GM12878 (cell line): ENCODE measurements around the gene S100A10. TPM values are rescaled to one million over a fixed set of nuclear protein-coding genes. Genes with fewer than 3 reads are reported as not detected.

Experiments used
- CREM ChIP-seq: IDR thresholded peaks from 2 replicates; pipeline ENCODE4 v1.6.1; 2014; ENCODE audit warnings: antibody characterized with exemption, low read depth
- GATAD2B ChIP-seq: fragments of 450-650 bp; conservative IDR thresholded peaks from 2 replicates; pipeline ENCODE4 v1.6.1; 2017; ENCODE audit warnings: low read depth, mild to moderate bottlenecking, moderate library complexity
- NFYB ChIP-seq: IDR thresholded peaks from 2 replicates; pipeline ENCODE4 v1.6.1; 2011; ENCODE audit warnings: low read depth, mild to moderate bottlenecking, low read length, improper control_type of control experiment, moderate library complexity; ENCODE audit not compliant: insufficient read depth
- SPI1 ChIP-seq: IDR thresholded peaks from 2 replicates; pipeline ENCODE4 v1.6.1; 2011; ENCODE audit warnings: low read depth, mild to moderate bottlenecking, low read length, moderate library complexity, borderline replicate concordance; ENCODE audit not compliant: insufficient read depth
- SRF ChIP-seq, 2 experiments: IDR thresholded peaks; 2 replicates each; pipeline ENCODE4 v1.6.1; 2011; ENCODE audit warnings: low read depth in 2 of 2, low read length in 2 of 2, mild to moderate bottlenecking in 1 of 2, moderate library complexity in 1 of 2
- polyA plus RNA-seq, 11 experiments: library from polyadenylated mRNA; depleted of rRNA in 4 of 11; unstranded in 6 of 11; stranded (reverse) in 5 of 11; fragments of >200 nt; fragmentation: Nextera tagmentation in 4 of 11; fragmentation: Illumina TruSeq in 1 of 11; extraction: Ambion mirVana in 4 of 11; extraction: Trizol in 1 of 11; gene quantifications; 1 replicate in 1 of 11; 2 replicates in 10 of 11; pipeline versions ENCODE4 v1.2.1 to v1.2.3, GENCODE V29; 2011 to 2016; ENCODE audit warnings: inconsistent platforms in 2 of 11, missing spikeins in 2 of 11, low read depth in 1 of 11
- total RNA-seq, 4 experiments: library from RNA; depleted of rRNA in 3 of 4; stranded (reverse); fragments of >200 nt in 3 of 4; fragmentation: Illumina TruSeq in 1 of 4; extraction: Trizol in 1 of 4; gene quantifications; 2 replicates each; pipeline versions ENCODE4 v1.2.1 to v1.2.3, GENCODE V29; 2013 to 2021
- TF ChIP-seq, protein P1 (sequence below): IDR thresholded peaks from 2 replicates; pipeline ENCODE4 v1.6.1; 2012; ENCODE audit warnings: mild to moderate bottlenecking, low read depth, low read length
- TF ChIP-seq, protein P2 (sequence below): fragments of 450-650 bp; IDR thresholded peaks from 2 replicates; pipeline ENCODE4 v1.6.1; 2016; ENCODE audit warnings: mild to moderate bottlenecking, moderate library complexity, borderline replicate concordance
- TF ChIP-seq, protein P3 (sequence below): fragments of 450-650 bp; IDR thresholded peaks from 2 replicates; pipeline ENCODE4 v1.6.1; 2017; ENCODE audit warnings: mild to moderate bottlenecking, low read depth, inconsistent platforms; ENCODE audit not compliant: poor library complexity, severe bottlenecking
- TF ChIP-seq, protein P4 (sequence below): IDR thresholded peaks from 2 replicates; pipeline ENCODE4 v1.6.1; 2012; ENCODE audit warnings: low read depth, low read length, improper control_type of control experiment

S100A10 gene
- total and polyA plus RNA-seq, 10 of the 15 experiments (the other 5 are each of a cell fraction or from before 2014, with no cell fraction given) = 0.18 to 2.8 (median 0.61) TPM; not detected in 2

DNA sequence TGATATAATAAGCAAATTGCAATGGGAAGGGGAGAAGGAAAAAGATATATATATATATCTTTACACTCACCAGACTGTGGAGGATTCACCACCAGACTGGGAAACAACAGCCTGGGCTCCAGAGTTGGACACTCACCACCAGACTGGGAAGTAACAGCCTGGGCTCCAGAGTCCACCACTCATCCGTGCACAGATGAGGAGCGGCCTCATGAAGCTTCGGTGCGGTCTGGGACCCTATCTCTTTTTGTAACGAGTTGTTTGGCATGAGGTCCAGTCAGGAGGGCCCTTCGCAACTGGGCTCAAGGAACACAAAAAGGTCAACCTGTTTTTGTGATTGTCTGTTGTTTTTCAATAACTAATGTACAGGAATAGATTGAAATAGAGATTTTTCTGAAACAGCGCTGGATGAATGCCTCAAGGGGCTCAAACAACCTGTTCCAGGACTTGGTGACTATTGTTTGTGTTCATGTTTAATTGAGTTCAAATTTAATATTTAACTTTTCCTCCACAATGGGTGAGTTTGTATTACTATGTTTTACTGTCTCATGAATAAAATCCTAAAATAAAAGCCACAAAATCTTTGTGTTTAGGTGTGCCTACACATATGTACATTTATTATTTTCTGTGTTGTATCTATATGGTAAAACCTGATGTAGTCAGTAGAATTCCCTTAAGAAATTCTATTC lies 40.1 kb downstream of the S100A10 start (continued):
- TF ChIP-seq, protein P1, sequence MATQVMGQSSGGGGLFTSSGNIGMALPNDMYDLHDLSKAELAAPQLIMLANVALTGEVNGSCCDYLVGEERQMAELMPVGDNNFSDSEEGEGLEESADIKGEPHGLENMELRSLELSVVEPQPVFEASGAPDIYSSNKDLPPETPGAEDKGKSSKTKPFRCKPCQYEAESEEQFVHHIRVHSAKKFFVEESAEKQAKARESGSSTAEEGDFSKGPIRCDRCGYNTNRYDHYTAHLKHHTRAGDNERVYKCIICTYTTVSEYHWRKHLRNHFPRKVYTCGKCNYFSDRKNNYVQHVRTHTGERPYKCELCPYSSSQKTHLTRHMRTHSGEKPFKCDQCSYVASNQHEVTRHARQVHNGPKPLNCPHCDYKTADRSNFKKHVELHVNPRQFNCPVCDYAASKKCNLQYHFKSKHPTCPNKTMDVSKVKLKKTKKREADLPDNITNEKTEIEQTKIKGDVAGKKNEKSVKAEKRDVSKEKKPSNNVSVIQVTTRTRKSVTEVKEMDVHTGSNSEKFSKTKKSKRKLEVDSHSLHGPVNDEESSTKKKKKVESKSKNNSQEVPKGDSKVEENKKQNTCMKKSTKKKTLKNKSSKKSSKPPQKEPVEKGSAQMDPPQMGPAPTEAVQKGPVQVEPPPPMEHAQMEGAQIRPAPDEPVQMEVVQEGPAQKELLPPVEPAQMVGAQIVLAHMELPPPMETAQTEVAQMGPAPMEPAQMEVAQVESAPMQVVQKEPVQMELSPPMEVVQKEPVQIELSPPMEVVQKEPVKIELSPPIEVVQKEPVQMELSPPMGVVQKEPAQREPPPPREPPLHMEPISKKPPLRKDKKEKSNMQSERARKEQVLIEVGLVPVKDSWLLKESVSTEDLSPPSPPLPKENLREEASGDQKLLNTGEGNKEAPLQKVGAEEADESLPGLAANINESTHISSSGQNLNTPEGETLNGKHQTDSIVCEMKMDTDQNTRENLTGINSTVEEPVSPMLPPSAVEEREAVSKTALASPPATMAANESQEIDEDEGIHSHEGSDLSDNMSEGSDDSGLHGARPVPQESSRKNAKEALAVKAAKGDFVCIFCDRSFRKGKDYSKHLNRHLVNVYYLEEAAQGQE = no peak
- TF ChIP-seq, protein P2, sequence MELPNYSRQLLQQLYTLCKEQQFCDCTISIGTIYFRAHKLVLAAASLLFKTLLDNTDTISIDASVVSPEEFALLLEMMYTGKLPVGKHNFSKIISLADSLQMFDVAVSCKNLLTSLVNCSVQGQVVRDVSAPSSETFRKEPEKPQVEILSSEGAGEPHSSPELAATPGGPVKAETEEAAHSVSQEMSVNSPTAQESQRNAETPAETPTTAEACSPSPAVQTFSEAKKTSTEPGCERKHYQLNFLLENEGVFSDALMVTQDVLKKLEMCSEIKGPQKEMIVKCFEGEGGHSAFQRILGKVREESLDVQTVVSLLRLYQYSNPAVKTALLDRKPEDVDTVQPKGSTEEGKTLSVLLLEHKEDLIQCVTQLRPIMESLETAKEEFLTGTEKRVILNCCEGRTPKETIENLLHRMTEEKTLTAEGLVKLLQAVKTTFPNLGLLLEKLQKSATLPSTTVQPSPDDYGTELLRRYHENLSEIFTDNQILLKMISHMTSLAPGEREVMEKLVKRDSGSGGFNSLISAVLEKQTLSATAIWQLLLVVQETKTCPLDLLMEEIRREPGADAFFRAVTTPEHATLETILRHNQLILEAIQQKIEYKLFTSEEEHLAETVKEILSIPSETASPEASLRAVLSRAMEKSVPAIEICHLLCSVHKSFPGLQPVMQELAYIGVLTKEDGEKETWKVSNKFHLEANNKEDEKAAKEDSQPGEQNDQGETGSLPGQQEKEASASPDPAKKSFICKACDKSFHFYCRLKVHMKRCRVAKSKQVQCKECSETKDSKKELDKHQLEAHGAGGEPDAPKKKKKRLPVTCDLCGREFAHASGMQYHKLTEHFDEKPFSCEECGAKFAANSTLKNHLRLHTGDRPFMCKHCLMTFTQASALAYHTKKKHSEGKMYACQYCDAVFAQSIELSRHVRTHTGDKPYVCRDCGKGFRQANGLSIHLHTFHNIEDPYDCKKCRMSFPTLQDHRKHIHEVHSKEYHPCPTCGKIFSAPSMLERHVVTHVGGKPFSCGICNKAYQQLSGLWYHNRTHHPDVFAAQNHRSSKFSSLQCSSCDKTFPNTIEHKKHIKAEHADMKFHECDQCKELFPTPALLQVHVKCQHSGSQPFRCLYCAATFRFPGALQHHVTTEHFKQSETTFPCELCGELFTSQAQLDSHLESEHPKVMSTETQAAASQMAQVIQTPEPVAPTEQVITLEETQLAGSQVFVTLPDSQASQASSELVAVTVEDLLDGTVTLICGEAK = no peak
- TF ChIP-seq, protein P3, sequence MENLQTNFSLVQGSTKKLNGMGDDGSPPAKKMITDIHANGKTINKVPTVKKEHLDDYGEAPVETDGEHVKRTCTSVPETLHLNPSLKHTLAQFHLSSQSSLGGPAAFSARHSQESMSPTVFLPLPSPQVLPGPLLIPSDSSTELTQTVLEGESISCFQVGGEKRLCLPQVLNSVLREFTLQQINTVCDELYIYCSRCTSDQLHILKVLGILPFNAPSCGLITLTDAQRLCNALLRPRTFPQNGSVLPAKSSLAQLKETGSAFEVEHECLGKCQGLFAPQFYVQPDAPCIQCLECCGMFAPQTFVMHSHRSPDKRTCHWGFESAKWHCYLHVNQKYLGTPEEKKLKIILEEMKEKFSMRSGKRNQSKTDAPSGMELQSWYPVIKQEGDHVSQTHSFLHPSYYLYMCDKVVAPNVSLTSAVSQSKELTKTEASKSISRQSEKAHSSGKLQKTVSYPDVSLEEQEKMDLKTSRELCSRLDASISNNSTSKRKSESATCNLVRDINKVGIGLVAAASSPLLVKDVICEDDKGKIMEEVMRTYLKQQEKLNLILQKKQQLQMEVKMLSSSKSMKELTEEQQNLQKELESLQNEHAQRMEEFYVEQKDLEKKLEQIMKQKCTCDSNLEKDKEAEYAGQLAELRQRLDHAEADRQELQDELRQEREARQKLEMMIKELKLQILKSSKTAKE = no peak
- TF ChIP-seq SPI1 (no peak), NFYB (no peak), GATAD2B (no peak), SRF (IDR thresholded peaks at IDR 0.05; ENCODE audit: low read depth in 2 of 2, low read length in 2 of 2) (no peak), CREM (no peak)
- TF ChIP-seq, protein P4, sequence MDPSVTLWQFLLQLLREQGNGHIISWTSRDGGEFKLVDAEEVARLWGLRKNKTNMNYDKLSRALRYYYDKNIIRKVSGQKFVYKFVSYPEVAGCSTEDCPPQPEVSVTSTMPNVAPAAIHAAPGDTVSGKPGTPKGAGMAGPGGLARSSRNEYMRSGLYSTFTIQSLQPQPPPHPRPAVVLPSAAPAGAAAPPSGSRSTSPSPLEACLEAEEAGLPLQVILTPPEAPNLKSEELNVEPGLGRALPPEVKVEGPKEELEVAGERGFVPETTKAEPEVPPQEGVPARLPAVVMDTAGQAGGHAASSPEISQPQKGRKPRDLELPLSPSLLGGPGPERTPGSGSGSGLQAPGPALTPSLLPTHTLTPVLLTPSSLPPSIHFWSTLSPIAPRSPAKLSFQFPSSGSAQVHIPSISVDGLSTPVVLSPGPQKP = no peak
